ENCODE measurements around the gene NFATC1.

NFATC1 gene

GRCh38 chr18:79523736-79524180, 128.0 kb downstream of the NFATC1 start:
- peak in 4 of 5 experiments; percentile 69 to 88 (median 76) for DNase-seq

- peak in 4 of 5 experiments; percentile 36 to 66 (median 57) for DNase-seq
Measured at GRCh38 chr18:79524181-79525078, 128.7 kb downstream of the NFATC1 start.

DNA sequence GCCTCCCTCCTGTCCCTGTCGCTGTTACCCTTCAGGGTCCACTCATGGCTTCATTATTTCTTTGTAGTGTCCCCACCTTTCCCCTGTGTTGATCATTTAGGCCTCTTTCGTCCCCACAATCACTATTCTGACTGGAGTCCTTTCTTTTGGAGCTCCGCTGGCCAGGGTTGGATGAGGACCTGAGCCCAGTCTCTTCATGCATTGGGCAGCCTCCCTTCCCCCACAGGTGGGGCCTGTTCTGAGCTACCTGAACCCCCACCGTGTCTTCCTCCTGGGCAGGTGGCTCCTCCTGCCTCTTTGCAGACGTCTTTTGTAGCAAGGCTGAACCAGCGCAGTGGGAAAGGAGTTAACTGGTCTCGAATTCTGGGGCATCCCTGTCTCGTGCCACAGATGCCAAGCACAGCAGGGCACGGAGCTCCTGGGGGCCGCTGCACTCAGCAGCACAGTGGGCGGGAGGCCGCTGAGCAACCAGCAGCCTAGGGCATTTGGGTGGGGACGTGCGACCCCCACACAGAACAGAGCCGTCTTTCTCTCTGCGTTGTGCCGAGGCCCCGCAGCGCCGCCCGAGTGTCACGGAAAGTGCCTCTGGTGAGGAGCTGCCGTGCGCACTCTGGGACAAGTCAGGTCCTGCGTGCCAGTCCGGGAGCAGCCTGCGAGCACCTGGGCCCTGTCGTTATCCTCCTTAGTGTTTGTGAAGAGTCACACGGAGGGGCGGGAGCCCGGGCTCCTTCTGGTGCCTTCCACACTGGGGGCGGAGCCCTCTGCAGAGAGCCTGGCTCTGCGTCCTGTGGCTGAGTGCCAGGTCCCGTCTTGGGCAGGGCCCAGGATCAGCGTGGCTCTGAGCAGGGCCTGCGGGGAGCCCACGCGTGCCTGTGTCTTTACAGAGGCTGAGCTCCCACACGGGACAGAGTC, 130.1 kb downstream of the NFATC1 start:
- DNase-seq, result no peak

DNA sequence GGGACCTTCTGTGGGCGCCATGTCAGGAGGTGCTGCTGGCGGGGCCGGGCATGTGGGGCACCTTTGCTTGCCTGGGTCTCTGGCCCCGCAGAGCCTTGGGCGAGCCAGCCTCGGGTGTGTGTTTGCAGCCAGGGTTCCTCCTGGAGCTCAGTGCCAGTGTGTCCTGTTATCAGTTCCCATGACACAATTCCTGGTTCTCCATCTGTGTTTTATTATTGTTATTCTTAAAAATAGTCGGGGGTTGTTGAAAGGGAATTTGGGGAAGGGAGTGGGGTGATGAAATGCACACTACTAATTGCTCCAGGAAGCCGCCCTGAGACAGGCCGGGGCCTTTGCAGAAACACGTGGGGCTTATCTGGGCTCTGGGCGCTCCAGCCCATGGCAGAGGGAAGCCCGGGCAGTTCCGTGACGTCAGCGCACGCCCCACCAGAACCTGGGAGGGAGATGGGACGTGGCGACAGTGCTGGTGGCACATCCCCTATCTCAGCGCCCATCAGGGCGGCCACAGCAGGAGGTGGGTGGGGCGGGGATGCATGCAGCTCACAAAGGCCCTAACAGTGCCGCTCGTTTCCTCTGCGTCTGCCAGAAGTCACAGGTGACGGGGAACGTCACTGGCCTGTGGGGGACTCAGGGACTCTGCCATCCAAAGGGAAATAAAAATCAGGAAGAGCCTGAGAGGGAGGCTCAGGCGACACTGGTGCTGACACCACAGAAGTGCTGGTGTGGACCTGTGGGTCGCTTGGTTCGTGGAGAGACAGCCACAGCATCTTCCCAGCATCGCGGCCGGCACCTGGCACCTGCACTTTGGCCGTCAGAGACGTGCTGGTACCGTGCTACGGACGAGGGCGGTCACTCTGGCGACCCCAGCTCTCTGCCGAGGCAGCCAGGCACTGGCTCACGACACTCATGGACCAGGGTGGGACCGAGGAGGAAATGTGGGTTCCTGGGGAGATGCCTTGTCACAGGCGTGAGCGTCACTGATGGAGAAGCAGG, 131.0 kb downstream of the NFATC1 start:
- DNase-seq, result no peak

- no peak for DNase-seq
Measured at GRCh38 chr18:79527656-79528315, 132.1 kb downstream of the NFATC1 start.

DNA sequence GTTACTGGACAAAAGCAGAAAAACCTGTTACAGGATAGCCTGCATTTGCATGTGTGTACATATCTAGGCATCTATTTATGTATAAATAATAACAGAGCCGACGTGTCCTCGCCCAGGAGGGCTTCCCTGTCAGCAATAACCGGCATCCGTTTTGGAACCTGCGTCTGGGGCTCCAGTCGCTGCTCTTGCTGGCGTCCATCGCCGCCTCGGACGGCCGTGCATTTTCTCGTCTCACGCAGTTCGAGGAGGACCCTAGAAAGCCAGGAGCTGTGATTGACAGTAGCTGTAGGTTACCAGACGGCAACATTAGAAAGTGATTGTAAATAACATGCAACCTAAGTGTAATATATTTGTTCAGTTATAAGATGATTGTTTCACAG, 132.6 kb downstream of the NFATC1 start:
- no peak for DNase-seq

DNA sequence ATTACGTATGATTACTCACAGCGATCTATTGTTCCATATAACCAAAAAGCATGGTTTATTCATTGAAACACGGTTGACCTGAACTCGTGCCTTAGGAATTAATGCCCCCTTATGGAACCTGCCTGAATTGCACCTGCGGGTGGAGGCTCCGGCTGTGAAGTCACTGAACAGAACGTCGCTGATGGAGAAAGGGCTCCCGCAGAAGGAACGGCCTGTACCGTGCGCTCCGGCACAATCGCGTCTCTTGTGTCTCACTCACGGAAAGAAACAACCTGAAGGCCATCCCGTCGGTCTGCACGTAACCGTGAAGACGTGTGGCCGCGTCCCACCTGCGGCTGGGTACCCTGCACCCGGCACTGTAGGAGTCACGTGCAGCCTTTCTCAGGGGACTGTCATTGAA, 133.1 kb downstream of the NFATC1 start:
- peak in 4 of 5 experiments; percentile 44 to 64 (median 56) for DNase-seq

GRCh38 chr18:79529296-79529695, 133.6 kb downstream of the NFATC1 start:
- DNase-seq, result no peak

DNA sequence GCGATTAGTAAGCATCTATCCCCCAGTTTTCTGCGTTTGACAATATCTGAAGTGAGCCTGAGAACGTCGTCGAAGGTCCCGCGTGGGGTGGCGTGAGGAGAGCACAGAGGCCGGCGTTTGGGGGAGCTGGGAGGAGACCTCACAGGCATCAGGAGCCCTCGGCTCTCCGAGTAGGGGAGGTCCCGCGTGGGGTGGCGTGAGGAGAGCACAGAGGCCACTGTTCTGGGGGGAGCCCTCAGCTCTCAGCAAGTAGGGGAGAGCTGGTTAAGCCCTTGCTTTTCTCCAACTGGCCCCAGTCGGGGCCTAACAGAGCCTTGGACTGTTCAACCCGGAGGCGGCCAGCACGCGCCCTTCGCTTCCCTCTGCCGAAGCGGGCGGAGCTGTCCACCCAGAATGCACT, 134.3 kb downstream of the NFATC1 start:
- no peak for DNase-seq

GRCh38 chr18:79530821-79531220, 135.1 kb downstream of the NFATC1 start:
- no peak for DNase-seq

DNA sequence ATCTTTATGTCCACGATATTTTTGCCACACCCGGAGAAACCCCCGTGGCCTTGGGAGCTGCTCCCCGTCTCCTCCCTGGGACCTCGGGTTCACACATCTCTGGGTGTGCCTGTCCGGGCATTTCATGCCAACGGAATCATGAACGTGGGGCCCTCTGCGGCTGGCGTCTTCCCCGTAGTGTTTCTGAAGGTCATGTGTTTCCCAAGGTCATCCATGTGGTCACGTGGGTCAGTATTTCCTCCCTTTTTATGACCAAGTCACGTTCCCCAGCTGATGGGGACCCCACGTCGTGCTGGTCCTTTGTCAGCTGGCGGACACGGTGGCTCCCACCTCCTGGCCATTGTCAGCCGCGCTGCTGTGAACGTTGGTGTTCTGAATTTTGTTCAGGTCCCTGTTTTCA, 135.7 kb downstream of the NFATC1 start:
- no peak for DNase-seq

DNA sequence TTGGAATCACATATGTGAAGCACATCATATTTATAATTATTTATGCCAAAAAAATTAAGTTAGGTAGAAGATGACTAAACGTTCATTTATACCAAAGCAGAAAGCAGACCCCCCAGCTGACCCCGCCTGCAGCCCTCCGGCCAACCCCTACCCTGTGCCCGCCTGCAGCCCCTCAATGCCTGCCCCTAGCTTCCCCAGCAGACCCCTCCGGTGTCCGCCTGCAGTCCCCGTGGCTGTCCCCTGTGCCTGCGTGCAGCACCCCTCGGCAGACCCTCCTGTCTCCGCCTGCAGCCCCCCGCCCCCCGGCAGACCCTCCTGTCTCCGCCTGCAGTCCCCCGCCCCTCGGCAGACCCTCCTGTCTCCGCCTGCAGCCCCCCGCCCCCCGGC, 136.2 kb downstream of the NFATC1 start:
- no peak for DNase-seq

GRCh38 chr18:79532313-79533007, 136.7 kb downstream of the NFATC1 start:
- DNase-seq, result no peak

- DNase-seq, result no peak
Measured at GRCh38 chr18:79533146-79533545, 137.4 kb downstream of the NFATC1 start.

GRCh38 chr18:79533591-79533990, 137.9 kb downstream of the NFATC1 start:
- no peak for DNase-seq

DNA sequence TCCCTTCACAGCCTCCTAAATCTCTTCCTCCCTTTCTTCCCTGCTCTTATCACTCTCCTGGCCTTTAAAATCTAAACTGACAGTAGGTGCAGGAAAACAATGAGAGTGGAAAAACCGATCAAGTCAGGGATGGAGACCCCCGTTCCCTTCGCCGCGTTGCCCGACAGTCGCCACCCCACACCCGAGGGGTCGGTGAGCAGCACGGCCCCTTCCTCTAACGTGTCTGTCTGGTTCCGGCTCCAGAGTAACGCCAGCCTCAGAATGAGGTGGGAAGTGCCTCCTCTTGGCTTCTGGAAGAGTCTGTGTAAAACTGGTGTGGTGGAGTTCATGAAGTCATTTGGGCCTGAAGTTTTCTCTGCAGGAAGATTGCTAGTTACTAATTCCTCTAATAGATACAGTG, 138.6 kb downstream of the NFATC1 start:
- no peak for DNase-seq

- no peak for DNase-seq
Measured at GRCh38 chr18:79537758-79538157, 142.0 kb downstream of the NFATC1 start.

DNA sequence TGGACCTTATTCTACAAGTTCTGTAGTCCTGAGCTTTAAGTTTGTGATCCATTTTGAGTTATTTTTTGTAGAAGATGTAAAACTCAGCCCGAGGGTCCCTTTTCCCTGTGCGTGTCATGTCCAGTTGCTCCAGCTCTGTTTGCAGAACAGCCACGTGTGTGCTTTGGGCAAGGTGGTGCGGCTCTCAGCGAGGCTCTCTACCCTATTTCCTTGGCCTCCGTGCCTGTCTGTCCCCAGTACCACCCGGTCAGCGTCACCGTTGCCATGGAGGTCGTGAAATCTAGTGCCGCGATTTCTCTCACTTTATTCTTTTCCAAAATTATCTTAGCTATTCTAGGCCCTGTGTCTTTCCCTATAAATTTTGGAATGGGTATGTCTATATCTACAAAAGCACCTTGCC, 142.9 kb downstream of the NFATC1 start:
- no peak for DNase-seq

GRCh38 chr18:79540161-79540903, 144.6 kb downstream of the NFATC1 start:
- no peak for DNase-seq

- DNase-seq, result no peak
Measured at GRCh38 chr18:79540904-79541282, 145.2 kb downstream of the NFATC1 start.

Measured in T-helper 2 cell (primary cell).